GM21423 (cell line): Measurements from ENCODE around the gene KCTD13.
"Not testable (repeated sequence)": the region's sequence is repeated elsewhere in the genome, so short reads cannot be mapped to it uniquely, and the experiment has no call there.

Experiments
- ATAC-seq: cut with Tn5 transposase; IDR thresholded peaks from one replicate; pipeline ENCODE4 v1.9.1; 2021; ENCODE audit warnings: mild to moderate bottlenecking, moderate library complexity; ENCODE audit not compliant: unreplicated experiment

Gene KCTD13

GRCh38 chr16:29883987-29884386 is 42.0 kb downstream of the KCTD13 start:
- no peak for ATAC-seq

DNA sequence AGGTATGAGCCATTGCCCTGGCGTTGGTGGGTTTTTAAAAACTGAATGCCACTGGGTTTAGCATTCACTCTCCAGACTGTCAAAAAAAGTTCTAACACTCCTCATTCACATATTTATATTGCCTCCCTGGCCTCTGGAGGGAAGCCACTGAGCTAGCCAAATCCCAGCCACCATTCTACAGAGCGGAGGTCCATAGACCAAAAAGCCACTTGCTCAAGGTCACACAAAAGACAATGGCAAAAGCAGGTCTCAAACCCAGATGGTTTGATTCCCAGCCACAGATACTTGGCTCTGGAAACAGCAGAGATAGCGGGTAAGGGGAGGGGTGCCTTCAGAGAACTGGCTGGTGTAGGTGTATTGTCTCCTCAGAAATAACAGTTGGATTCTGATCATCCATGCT is 45.0 kb downstream of the KCTD13 start:
- ATAC-seq, result no peak

DNA sequence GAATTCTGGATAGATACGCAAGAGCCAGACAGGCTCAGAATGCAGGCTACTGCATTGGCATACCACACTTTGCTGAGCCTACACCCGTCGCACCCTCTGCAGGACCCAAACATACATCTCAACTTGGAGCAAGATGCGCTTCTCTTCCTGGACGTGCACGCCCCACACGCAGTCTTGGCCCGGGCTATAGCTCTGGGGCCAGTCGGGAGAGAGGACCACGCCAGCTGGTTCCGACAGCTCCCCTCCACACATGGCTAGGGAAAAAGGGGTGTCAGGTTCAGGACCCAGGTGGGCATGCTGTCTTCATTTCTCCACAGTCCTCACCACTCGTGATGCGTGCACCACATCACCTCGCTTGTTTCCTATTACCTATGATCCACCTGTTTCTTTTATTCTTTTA is 47.9 kb downstream of the KCTD13 start:
- ATAC-seq, result no peak

DNA sequence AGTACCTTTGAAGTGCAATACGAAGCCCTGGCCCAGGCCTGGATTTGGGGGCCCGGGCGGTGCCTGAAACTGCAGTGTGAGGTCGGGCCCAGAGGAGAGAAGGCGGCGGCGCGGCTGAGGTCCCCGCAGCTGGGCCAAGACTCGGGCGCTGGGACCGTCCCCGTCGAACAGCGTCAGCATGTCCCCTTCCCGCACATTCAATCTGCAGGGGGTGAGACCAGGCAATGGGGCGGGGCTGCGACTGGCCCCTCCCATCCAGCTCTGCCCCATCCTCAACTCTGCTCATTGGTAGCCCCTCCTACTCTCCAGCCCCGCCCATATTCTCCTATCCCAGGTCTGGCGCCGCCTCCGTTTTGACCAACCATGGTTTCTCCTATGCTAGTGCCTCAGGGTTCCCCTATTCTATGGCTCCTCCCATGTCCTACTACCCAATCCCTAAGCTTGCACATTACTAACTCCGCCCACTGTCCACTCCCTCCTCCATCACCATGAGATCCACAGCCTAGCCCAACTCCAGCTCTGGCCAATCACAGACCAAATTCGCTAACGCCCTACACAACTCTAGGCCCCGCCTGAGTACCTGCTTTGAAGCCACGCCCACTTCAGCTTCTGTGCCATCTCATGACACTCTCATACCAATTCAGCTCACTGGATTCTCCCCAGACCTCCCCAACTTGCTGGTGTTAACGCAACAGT is 48.6 kb downstream of the KCTD13 start:
- no peak for ATAC-seq

DNA sequence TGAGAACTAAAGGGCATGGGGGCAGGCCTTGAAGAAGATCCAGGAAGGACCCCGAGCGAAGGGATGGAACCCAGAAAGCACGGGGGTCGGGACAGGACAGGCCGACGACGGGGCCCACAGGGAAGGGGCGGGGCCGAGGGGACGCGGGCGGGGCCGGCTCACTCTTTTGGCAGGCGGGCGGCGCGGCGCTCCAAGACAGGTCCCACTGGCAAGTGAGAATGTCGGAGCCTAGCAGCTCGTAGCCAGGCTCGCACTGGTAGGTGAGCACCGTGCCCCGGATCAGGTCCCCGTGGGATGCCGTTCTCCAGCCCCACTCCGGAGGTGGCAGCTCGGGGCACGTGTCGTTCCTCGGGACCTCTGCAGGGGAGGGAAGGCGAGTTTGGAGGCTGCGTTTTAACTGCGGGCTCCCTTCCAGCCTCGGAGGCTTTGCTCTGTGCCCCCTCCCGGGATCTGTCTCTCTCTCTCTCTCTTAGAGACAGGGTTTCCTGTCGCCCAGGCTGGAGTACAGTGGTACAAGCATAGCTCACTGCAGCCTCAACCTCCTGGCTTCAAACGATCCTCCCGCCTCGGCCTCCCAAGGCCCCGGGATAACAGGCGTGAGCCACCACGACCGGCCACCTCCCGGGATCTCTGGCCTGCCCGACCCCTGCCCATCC is 49.3 kb downstream of the KCTD13 start:
- no peak for ATAC-seq

DNA sequence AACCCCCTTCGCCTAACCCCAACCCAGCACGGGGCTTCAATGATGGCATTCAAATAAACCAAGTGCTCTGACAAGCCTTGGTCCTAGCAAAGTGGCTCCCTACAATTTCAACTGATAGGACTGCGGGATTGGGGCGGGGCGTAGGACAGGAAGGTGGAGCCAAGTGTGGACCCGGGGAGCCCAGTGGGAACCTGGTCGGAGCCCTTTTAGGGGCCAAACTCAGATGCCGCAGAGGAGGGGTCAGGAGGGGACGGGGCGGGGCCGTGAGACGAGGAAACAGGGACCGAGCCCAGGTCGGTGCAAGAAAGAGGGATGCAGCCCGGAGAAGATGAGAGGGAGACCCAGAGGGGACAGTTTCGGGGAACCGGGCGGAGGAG is 49.8 kb downstream of the KCTD13 start:
- no peak for ATAC-seq

- ATAC-seq, result no peak
Observed at GRCh38 chr16:29875206-29875605, 50.8 kb downstream of the KCTD13 start.

- no peak for ATAC-seq
Observed at GRCh38 chr16:29873319-29873718, 52.7 kb downstream of the KCTD13 start.

DNA sequence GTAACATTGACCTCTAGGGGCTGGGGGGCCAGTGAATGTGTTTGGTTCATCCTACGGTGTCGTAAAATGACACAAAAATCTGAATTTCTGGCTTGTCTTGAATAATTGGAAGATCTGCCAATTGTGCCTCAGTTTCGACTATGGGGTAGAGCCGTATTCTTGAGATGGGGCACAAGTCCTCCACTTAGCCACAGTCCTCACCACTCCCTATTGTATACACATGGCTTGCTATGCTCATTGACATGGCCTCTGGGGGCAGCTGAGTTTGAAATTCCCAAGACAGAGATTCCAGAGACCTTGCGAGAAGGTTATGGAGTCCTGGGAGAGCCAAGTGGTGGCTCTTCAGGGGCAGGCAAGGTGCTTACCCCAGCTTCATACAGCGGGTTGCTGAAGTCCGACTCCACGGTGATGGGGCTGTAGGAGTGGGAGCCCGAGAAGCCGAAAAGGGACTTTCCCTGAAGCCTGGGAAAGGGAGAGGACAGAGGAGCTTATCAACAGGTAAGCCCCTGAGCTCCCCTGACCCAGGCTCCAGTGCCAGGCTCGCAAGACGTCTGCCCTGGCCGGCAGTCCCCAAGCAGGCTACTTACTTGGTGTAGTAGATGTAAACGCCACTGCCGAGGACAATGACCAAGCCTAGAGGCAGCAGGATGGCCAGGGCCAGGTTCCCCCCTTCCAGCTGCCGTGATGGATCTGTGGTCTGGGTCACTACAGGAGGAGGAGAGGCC is 54.0 kb downstream of the KCTD13 start:
- ATAC-seq, result no peak

DNA sequence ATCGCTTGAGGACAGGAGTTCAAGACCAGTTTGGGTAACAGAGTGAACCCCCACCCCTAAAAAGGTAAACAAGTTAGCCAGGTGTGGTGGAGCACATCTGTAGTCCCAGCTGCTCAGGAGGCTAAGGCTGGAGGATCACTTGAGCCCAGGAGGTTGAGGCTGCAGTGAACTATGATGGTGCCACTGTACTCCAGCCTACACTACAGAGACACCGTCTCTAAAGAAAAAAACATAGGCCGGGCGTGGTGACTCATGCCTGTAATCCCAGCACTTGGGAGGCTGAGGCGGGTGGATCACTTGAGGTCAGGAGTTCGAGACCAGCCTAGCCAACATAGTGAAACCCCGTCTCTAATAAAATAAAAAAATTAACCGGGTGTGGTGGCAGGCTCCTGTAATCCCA is 57.0 kb downstream of the KCTD13 start:
- not testable (repeated sequence) for ATAC-seq

GRCh38 chr16:29868396-29869009 is 57.5 kb downstream of the KCTD13 start:
- no peak for ATAC-seq

DNA sequence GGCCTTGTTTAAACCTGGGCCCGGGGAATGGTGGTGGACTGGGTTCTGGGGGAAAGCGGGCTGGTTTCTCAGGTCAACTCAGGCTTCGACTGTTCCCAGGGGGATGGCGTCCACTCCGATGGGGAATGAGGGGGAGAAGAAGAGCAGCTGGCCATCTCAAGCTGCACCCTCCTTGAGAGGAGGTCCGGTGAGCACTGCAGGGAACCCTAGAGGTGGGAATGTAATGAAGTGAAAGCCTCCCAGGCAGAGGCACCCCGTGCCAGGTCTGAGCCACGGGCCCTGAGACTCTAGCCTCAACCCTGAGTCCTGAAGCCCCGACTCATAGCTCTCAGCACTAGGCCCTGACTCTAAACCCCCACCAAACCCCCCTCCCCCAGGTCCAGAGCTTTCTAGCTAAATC is 61.8 kb downstream of the KCTD13 start:
- ATAC-seq, result no peak

GRCh38 chr16:29863669-29863984 is 62.4 kb downstream of the KCTD13 start:
- ATAC-seq, result no peak

DNA sequence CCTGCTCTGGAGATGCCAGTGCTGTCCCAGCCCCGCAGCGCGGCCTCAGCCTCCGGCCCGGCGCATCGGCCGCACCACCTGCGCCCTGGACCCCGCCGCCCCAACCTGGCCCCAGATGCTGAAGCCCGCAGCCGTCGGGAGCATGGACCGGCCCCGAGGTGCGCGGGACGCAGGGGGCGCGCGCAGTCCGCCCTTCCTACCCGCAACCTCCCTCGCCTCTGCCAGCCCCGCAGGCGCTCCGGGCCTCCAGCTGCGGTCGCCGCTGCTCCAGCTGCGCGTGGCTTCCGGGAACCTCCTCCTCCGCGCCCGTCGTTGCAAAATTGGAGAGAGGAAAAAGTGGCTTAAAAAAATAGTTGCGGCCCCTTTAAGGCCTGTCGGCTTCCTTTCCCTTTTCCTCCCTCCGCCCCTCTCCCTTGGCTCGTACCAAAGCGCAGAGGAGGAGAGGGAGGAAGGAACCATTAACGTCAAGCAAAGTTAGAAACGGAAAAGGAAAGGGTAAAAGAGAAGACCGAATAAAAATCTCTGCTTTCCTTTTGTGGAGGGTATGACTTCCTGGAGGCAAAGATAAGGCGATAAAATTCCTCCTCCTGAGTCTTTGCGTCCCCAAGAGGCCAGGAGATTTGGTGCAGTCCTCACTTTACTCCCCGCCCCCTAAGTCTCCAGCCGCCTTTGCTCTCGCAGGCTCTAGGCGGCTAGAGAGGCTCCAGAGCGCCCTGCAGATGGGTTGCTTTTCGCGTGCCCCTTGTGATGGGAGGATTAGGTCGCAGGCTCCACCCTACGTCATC is 63.0 kb downstream of the KCTD13 start, which contains the start of gene CDIPT:
TSS of gene CDIPT (minus strand) at position 343 of the 785 bp plus-strand sequence. CDS start 369 bp downstream, outside the sequence.
- peak; percentile 94 for ATAC-seq

DNA sequence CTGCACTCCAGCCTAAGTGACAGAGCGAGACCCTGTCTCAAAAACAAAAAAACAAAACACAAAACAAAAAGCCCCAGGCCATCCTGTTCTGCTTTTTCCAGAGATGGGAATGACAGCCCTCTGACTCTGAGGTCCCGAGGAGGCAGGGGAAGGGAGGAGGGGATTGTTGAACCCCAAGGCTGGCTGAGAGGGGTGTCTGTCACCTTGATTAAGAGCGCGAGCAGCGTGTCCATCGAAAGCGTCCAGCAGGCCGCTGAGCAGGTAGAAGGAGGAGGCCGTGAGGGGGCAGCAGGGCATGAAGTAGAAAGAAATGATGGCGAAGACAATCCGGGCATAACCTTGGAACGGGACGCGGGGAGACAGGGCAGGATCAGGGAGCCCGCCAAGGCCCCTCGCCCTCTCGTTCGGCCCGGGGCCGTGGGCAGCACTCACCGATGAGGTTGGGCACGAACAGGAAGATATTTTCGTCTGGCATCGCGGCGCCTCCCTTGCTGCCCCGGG is 63.6 kb downstream of the KCTD13 start:
- ATAC-seq, result peak; percentile 4

DNA sequence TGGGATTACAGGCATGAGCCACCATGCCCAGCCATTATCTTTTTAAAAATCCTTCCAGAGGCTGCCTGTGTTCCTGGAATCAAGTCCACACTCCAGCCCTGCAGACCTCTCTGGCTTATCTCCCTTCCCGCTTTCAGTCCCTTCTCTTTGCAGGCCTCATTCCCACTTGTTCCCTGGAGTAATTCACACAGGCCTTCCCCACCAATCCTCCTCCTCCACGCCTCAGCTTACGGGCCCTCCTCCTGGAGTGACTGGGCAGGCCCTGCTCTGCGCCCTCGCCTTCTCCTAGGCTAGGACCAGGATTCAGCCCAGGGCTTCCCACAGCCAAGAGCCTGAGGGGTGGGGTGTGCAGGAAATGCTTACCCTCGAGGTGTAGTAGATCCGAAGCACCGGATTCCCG is 65.8 kb downstream of the KCTD13 start:
- ATAC-seq, result no peak

GRCh38 chr16:29858974-29859373 is 67.1 kb downstream of the KCTD13 start:
- ATAC-seq, result no peak

DNA sequence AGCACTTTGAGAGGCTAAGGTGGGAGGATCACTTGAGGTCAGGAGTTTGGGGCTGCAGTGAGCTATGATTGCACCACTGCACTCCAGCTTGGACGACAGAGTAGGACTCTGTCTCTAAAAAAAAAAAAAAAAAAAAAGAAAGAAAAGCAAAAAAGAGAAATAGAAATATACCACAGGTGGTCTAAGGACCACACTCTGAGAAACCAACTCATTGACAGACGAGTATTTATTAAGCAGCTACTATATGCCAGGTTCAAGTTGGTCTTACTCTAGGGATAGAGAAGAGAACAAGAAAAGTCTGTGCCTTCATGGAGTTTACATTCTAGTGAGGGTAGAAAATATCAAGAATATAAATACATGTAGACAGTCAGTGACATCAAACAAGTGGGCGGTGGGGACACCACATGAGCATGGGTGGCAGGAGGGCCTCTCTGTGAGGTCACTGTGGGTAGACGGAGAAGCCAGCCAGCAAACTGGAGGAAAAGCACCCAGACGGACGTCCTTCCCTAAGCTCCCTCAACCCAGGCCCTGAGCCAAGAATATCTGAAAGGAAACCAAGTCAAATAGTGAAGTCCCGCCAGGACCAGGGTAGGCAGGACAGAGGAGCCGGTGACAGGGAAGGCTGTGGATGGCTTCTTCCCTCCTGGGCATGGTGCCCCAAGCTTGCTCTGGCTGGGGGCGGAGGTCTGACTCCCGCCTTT is 67.7 kb downstream of the KCTD13 start:
- ATAC-seq, result no peak

GRCh38 chr16:29857133-29857760 is 68.8 kb downstream of the KCTD13 start:
- no peak for ATAC-seq
